Measurements from ENCODE around the gene ADIRF. TPM values are rescaled to one million over a fixed set of nuclear protein-coding genes. Genes with fewer than 3 reads are reported as not detected.

ADIRF gene
- total and polyA plus RNA-seq, 9 of the 15 experiments (the other 6 are each of a cell fraction or from before 2014, with no cell fraction given) = 0.08 TPM; not detected in 8

DNA sequence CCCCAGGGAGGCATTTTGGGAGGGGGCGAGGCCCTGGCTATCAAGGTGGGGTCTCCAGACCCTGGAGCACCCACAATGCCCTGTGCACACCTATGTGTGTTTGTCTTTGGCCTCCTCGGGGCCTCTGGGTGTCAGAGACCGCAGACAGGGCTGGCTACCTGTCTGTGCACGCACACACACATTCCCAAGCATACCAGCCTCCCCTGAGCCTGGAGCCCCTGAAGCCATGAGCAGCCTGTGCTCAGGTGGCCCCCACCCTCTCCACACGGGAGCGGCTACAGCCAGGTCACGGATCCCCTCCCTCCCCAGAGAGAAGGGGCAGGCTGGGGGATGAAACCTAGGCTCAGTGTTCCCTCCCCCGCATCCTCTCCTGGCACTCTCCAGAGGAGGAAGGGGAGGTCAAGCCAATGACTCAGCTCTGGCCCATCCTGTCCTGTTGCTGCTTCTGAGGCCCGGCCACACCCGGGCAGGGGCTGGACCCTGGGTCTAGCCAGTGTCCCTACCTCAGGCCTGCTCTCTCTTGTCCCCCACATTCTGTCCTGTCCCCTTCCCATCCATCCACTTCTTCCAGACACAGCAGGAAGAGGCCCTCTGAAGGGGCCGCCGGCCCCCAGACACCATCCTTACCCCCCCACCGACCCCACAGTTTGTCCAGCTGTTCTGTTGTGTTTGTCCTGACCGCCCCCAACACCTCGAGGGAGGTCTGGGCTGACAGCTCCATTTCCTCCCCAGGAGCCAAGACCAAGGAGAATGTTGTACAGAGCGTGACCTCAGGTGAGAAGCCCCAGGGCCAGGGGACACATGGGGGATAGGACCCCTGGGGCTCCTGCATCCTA is 9.2 kb upstream of the ADIRF start (continued):
- TF ChIP-seq ZBTB11 (CRISPR knock-in tag; IDR thresholded peaks at IDR 0.05) (no peak), HINFP (tag; conservative IDR thresholded peaks at IDR 0.05; ENCODE audit: low read depth) (no peak), HNRNPK (IDR thresholded peaks at IDR 0.05; ENCODE audit: low read depth, low read length, poor library complexity, severe bottlenecking) (no peak), POLR2B (IDR thresholded peaks at IDR 0.05; ENCODE audit: low read depth, partially characterized antibody) (peak; percentile 57), C11orf30 (IDR thresholded peaks at IDR 0.05; ENCODE audit: low read depth) (peak; percentile 78), FIP1L1 (IDR thresholded peaks at IDR 0.05; ENCODE audit: low read depth, low read length, poor library complexity, severe bottlenecking) (no peak), TEAD1 (CRISPR knock-in tag; IDR thresholded peaks at IDR 0.05) (no peak), PATZ1 (CRISPR knock-in tag; IDR thresholded peaks at IDR 0.05; ENCODE audit: borderline replicate concordance) (no peak), SETDB1 (IDR thresholded peaks at IDR 0.05; ENCODE audit: low read length) (no peak), MBD2 (IDR thresholded peaks at IDR 0.05; ENCODE audit: borderline replicate concordance, low read depth) (no peak), HCFC1 (IDR thresholded peaks at IDR 0.05; ENCODE audit: low read depth, low read length) (no peak; the same call in 1 of the 2 replicates), ZFP36 (IDR thresholded peaks at IDR 0.05; ENCODE audit: low read depth, low read length, partially characterized antibody) (no peak), BRCA1 (IDR thresholded peaks at IDR 0.05) (no peak), BRCA1 (CRISPR knock-in tag; IDR thresholded peaks at IDR 0.05) (no peak)
- TF ChIP-seq, protein P1, sequence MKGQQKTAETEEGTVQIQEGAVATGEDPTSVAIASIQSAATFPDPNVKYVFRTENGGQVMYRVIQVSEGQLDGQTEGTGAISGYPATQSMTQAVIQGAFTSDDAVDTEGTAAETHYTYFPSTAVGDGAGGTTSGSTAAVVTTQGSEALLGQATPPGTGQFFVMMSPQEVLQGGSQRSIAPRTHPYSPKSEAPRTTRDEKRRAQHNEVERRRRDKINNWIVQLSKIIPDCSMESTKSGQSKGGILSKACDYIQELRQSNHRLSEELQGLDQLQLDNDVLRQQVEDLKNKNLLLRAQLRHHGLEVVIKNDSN (CRISPR knock-in tag; IDR thresholded peaks at IDR 0.05) = no peak
- TF ChIP-seq, protein P2, sequence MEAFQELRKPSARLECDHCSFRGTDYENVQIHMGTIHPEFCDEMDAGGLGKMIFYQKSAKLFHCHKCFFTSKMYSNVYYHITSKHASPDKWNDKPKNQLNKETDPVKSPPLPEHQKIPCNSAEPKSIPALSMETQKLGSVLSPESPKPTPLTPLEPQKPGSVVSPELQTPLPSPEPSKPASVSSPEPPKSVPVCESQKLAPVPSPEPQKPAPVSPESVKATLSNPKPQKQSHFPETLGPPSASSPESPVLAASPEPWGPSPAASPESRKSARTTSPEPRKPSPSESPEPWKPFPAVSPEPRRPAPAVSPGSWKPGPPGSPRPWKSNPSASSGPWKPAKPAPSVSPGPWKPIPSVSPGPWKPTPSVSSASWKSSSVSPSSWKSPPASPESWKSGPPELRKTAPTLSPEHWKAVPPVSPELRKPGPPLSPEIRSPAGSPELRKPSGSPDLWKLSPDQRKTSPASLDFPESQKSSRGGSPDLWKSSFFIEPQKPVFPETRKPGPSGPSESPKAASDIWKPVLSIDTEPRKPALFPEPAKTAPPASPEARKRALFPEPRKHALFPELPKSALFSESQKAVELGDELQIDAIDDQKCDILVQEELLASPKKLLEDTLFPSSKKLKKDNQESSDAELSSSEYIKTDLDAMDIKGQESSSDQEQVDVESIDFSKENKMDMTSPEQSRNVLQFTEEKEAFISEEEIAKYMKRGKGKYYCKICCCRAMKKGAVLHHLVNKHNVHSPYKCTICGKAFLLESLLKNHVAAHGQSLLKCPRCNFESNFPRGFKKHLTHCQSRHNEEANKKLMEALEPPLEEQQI (IDR thresholded peaks at IDR 0.05) = no peak

Measured in K562 (cell line).